IMR-90 (cell line): ENCODE data around the gene EIF3A. TPM values are rescaled to one million over a fixed set of nuclear protein-coding genes. Genes with fewer than 3 reads are reported as not detected.

Experiments
- ATAC-seq: fragments of 200-7000 bp; cut with Tn5 transposase; 2 replicates; pipeline ENCODE4 v1.9.1; 2020; ENCODE audit warnings: low read depth, mild to moderate bottlenecking, moderate library complexity
- BruUV-seq: library from RNA; stranded (reverse); fragments of 400-500 nt; replicated peaks from 2 replicates; lab custom pipeline; 2021; lab: Mats Ljungman, UMichigan
- CTCF ChIA-PET: fragments of 300-600 bp; formaldehyde crosslinking; extraction: SDS; loops from one replicate; lab custom pipeline; 2021; ENCODE audit warnings: antibody characterized with exemption; lab: Yijun Ruan, JAX
- POLR2A ChIA-PET: fragments of 300-600 bp; sonication (Branson Sonifier 250); formaldehyde crosslinking; loops from one replicate; lab custom pipeline; 2022; ENCODE audit warnings: antibody characterized with exemption; ENCODE audit not compliant: unreplicated experiment; lab: Charles Lee
- DNase-seq: peaks from one replicate; pipeline ENCODE4 v3.0.0; 2013
- H2AFZ ChIP-seq: replicated peaks from 2 replicates; pipeline ENCODE3; 2013; ENCODE audit warnings: low read length, mild to moderate bottlenecking; ENCODE audit not compliant: poor library complexity
- H2AK5ac ChIP-seq: 2 replicates; pipeline ENCODE4 v1.6.1; 2013; ENCODE audit warnings: low read depth, low read length, inconsistent platforms
- H2AK9ac ChIP-seq: replicated peaks from 2 replicates; pipeline ENCODE3; 2013; ENCODE audit warnings: mild to moderate bottlenecking, low read depth, low read length, moderate library complexity; ENCODE audit not compliant: poor library complexity
- H2BK120ac ChIP-seq: 2 replicates; pipeline ENCODE4 v1.6.1; 2013; ENCODE audit warnings: low read depth, low read length, inconsistent platforms
- H2BK15ac ChIP-seq: 3 replicates; pipeline ENCODE4 v1.6.1; 2013; ENCODE audit warnings: low read depth, low read length, inconsistent platforms
- H2BK20ac ChIP-seq: 2 replicates; pipeline ENCODE4 v1.6.1; 2013; ENCODE audit warnings: low read depth, mild to moderate bottlenecking, inconsistent platforms, low read length, moderate library complexity
- H2BK5ac ChIP-seq: 2 replicates; pipeline ENCODE4 v1.6.1; 2013; ENCODE audit warnings: mild to moderate bottlenecking, low read depth, low read length, inconsistent platforms; ENCODE audit not compliant: poor library complexity, severe bottlenecking
- H3K14ac ChIP-seq: replicated peaks from 2 replicates; pipeline ENCODE4 v1.6.1; 2013; ENCODE audit warnings: low read depth, low read length, inconsistent platforms
- H3K18ac ChIP-seq: 2 replicates; pipeline ENCODE4 v1.6.1; 2013; ENCODE audit warnings: low read depth, low read length, control low read depth
- H3K23ac ChIP-seq: 2 replicates; pipeline ENCODE4 v1.6.1; 2013; ENCODE audit warnings: low read depth, low read length, inconsistent platforms
- H3K27ac ChIP-seq: 2 replicates; pipeline ENCODE4 v1.5.1; 2013; ENCODE audit warnings: mild to moderate bottlenecking, control low read depth, low read length; ENCODE audit not compliant: insufficient read depth
- H3K27me3 ChIP-seq: 2 replicates; pipeline ENCODE4 v1.6.1; 2013; ENCODE audit warnings: low read length; ENCODE audit not compliant: control insufficient read depth, insufficient read depth
- H3K36me3 ChIP-seq: 2 replicates; pipeline ENCODE4 v1.6.1; 2013; ENCODE audit warnings: low read length, mixed read lengths; ENCODE audit not compliant: control insufficient read depth, insufficient read depth
- H3K4ac ChIP-seq: 2 replicates; pipeline ENCODE4 v1.6.1; 2013; ENCODE audit warnings: low read depth, low read length, inconsistent platforms
- H3K4me1 ChIP-seq: 2 replicates; pipeline ENCODE4 v1.6.1; 2013; ENCODE audit warnings: low read length, mixed read lengths; ENCODE audit not compliant: control insufficient read depth, insufficient read depth
- H3K4me2 ChIP-seq: 2 replicates; pipeline ENCODE4 v1.6.1; 2013; ENCODE audit warnings: low read depth, mild to moderate bottlenecking, control low read depth, low read length, moderate library complexity
- H3K4me3 ChIP-seq: 2 replicates; pipeline ENCODE4 v1.5.1; 2013; ENCODE audit warnings: low read depth, mild to moderate bottlenecking, control low read depth, low read length, moderate library complexity; ENCODE audit not compliant: insufficient read depth
- H3K56ac ChIP-seq: 2 replicates; pipeline ENCODE4 v1.6.1; 2013; ENCODE audit warnings: low read length, inconsistent platforms; ENCODE audit not compliant: insufficient read depth; ENCODE audit errors: extremely low read depth
- H3K79me1 ChIP-seq, 2 experiments: 2 replicates each; pipeline ENCODE4 v1.6.1; 2013; ENCODE audit warnings: low read length in 2 of 2, inconsistent platforms in 1 of 2, low read depth in 1 of 2
- H3K9ac ChIP-seq: 2 replicates; pipeline ENCODE4 v1.6.1; 2013; ENCODE audit warnings: low read depth, low read length, control low read depth
- H3K9me1 ChIP-seq: 2 replicates; pipeline ENCODE4 v1.6.1; 2013; ENCODE audit warnings: low read length, inconsistent platforms; ENCODE audit not compliant: insufficient read depth
- H3K9me3 ChIP-seq: 2 replicates; pipeline ENCODE4 v1.6.1; 2013; ENCODE audit warnings: low read length; ENCODE audit not compliant: control insufficient read depth, insufficient read depth
- H4K20me1 ChIP-seq: 2 replicates; pipeline ENCODE4 v1.6.1; 2013; ENCODE audit warnings: low read length, inconsistent platforms; ENCODE audit not compliant: insufficient read depth
- H4K5ac ChIP-seq: 2 replicates; pipeline ENCODE4 v1.6.1; 2013; ENCODE audit warnings: mild to moderate bottlenecking, low read depth, low read length, control low read depth
- H4K8ac ChIP-seq, 2 experiments: 2 replicates each; pipeline ENCODE4 v1.6.1; 2013; ENCODE audit warnings: low read depth in 2 of 2, low read length in 2 of 2, control low read depth in 1 of 2, inconsistent platforms in 1 of 2
- H4K91ac ChIP-seq: 2 replicates; pipeline ENCODE4 v1.6.1; 2013; ENCODE audit warnings: low read depth, low read length, inconsistent platforms; ENCODE audit not compliant: insufficient read depth
- CEBPB ChIP-seq: IDR thresholded peaks from 2 replicates; pipeline ENCODE4 v1.6.1; 2012; ENCODE audit warnings: low read depth, low read length, improper control_type of control experiment
- MAFK ChIP-seq: IDR thresholded peaks from 2 replicates; pipeline ENCODE4 v1.6.1; 2012; ENCODE audit warnings: low read depth, low read length, improper control_type of control experiment
- MAZ ChIP-seq: IDR thresholded peaks from 2 replicates; pipeline ENCODE4 v1.6.1; 2012; ENCODE audit warnings: low read depth, mild to moderate bottlenecking, low read length, improper control_type of control experiment, moderate library complexity, borderline replicate concordance
- MXI1 ChIP-seq: IDR thresholded peaks from 2 replicates; pipeline ENCODE4 v1.6.1; 2012; ENCODE audit warnings: low read depth, mild to moderate bottlenecking, low read length, moderate library complexity, borderline replicate concordance
- NFE2L2 ChIP-seq: fragments of 150-350 bp; IDR thresholded peaks from 2 replicates; pipeline ENCODE4 v1.6.1; 2016; ENCODE audit warnings: low read depth, mild to moderate bottlenecking, low read length
- POLR2A ChIP-seq: IDR thresholded peaks from 2 replicates; pipeline ENCODE4 v1.6.1; 2012; ENCODE audit warnings: mild to moderate bottlenecking, low read depth, low read length
- RAD21 ChIP-seq: IDR thresholded peaks from 2 replicates; pipeline ENCODE4 v1.6.1; 2012; ENCODE audit warnings: low read length, improper control_type of control experiment
- RFX5 ChIP-seq: IDR thresholded peaks from 2 replicates; pipeline ENCODE4 v1.8.0; 2012; ENCODE audit warnings: low read depth, mild to moderate bottlenecking, low read length, moderate library complexity
- SMC3 ChIP-seq: fragments of 150-350 bp; IDR thresholded peaks from 2 replicates; pipeline ENCODE4 v1.6.1; 2016; ENCODE audit warnings: low read depth, mild to moderate bottlenecking, antibody characterized with exemption, low read length, moderate library complexity
- USF2 ChIP-seq: fragments of 150-350 bp; IDR thresholded peaks from 2 replicates; pipeline ENCODE4 v1.6.1; 2017; ENCODE audit warnings: mild to moderate bottlenecking, antibody characterized with exemption, low read length, low read depth
- WGBS, 2 experiments: methylation state at CpG; one replicate each; pipeline versions ENCODE4 v1.1.5 to v1.1.7; 2013; ENCODE audit warnings: missing lambda C conversion rate in 2 of 2; ENCODE audit not compliant: insufficient read length in 1 of 2; ENCODE audit errors: extremely low coverage in 2 of 2; 5-methylcytosine and 5-hydroxymethylcytosine counted together
- dilution Hi-C: fragments of 300-500 bp; cut with HindIII; formaldehyde crosslinking; loops from one replicate; pipeline ENCODE4 v1.14.3; 2018; ENCODE audit warnings: low sequenced_read_pairs; ENCODE audit not compliant: unreplicated experiment
- in situ Hi-C: fragments of 300-500 bp; cut with MboI; formaldehyde crosslinking; loops from 3 replicates; pipeline ENCODE4 v1.14.3; 2019; ENCODE audit warnings: low sequenced_read_pairs, inconsistent platforms, mixed read lengths
- intact Hi-C: fragments of 100-400 bp; cut with micrococcal nuclease; formaldehyde crosslinking; loops from 2 replicates; pipeline ENCODE4 v1.10.0; 2022
- polyA plus RNA-seq, 3 experiments: library from polyadenylated mRNA; depleted of rRNA; stranded (reverse); fragments of >200 nt; gene quantifications; 2 replicates each; pipeline ENCODE4 v1.2.3, GENCODE V29; 2012; ENCODE audit warnings: low replicate concordance in 1 of 3
- total RNA-seq: library from RNA; depleted of rRNA; stranded (reverse); fragments of >200 nt; gene quantifications from 2 replicates; pipeline ENCODE4 v1.2.3, GENCODE V29; 2012
- TF ChIP-seq, protein P1 (sequence below): conservative IDR thresholded peaks from 2 replicates; pipeline ENCODE4 v1.5.1; 2012; ENCODE audit warnings: mild to moderate bottlenecking, low read depth, low read length, improper control_type of control experiment

EIF3A gene
- total and polyA plus RNA-seq, 2 of the 4 experiments (the other 2 are of a cell fraction): 49.6 to 145 TPM

GRCh38 chr10:118986815-118987790, 93.5 kb downstream of the EIF3A start:
- Histone ChIP-seq H3K18ac (no peak overlapping the region), H2BK120ac (no peak overlapping the region), H3K9me1 (no peaks in the 10 kb centered on the region), H4K20me1 (no peaks in the 10 kb centered on the region), H2BK5ac (no peak overlapping the region), H3K9ac (no peak overlapping the region), H4K91ac (no peak overlapping the region), H3K36me3 (no peaks in the 10 kb centered on the region), H2AK9ac (no peak overlapping the region), H3K4me3 (no peak overlapping the region), H2BK20ac (no peak overlapping the region), H3K4me2 (no peak overlapping the region), H2AK5ac (no peak overlapping the region), H2AFZ (no peak overlapping the region), H3K9me3 (no peaks in the 10 kb centered on the region; the same call in 1 of the 2 replicates), H3K27me3 (peaks cover 17% of the 10 kb centered on the region), H2BK15ac (no peak overlapping the region), H3K4me1 (no peaks in the 10 kb centered on the region), H3K27ac (no peak overlapping the region), H3K56ac (no peak overlapping the region), H4K8ac (no peak overlapping the region), H3K14ac (no peak overlapping the region), H4K5ac (no peak overlapping the region), H3K4ac (no peak overlapping the region), H3K79me1 (no peaks in the 10 kb centered on the region), H3K23ac (no peak overlapping the region)
- DNase-seq (no peak), ATAC-seq (no peak)
- in situ Hi-C loops: no loop called here
- CTCF ChIA-PET: interaction anchor here (0.6 kb wide), 1 partner anchor 100 kb away, joined by 5 read pairs; no protein-coding TSS in a partner anchor
- BruUV-seq: no TSS peak
- intact Hi-C loops: no loop called here
- dilution Hi-C loops: no loop called here
- no CpG with 5 or more reads among the region's 7 CpGs for WGBS, 2 experiments
- POLR2A ChIA-PET: no interaction called here
- TF ChIP-seq NFE2L2 (no peak), USF2 (no peak), CEBPB (no peak), POLR2A (no peak), SMC3 (no peak), RFX5 (no peak), MAFK (no peak), RAD21 (no peak), MAZ (no peak), MXI1 (no peak)
- TF ChIP-seq, protein P1, sequence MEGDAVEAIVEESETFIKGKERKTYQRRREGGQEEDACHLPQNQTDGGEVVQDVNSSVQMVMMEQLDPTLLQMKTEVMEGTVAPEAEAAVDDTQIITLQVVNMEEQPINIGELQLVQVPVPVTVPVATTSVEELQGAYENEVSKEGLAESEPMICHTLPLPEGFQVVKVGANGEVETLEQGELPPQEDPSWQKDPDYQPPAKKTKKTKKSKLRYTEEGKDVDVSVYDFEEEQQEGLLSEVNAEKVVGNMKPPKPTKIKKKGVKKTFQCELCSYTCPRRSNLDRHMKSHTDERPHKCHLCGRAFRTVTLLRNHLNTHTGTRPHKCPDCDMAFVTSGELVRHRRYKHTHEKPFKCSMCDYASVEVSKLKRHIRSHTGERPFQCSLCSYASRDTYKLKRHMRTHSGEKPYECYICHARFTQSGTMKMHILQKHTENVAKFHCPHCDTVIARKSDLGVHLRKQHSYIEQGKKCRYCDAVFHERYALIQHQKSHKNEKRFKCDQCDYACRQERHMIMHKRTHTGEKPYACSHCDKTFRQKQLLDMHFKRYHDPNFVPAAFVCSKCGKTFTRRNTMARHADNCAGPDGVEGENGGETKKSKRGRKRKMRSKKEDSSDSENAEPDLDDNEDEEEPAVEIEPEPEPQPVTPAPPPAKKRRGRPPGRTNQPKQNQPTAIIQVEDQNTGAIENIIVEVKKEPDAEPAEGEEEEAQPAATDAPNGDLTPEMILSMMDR: no peak
